Measurements from ENCODE around the gene C11orf98.
"Not testable (repeated sequence)": the region's sequence is repeated elsewhere in the genome, so short reads cannot be mapped to it uniquely, and the experiment has no call there.

C11orf98 gene

GRCh38 chr11:62706850-62707247, 41.8 kb upstream of the C11orf98 start:
- Histone ChIP-seq H3K9me3 (ENCODE audit: control insufficient read depth, insufficient read depth, low read length) (no peaks in the 10 kb centered on the region), H3K27ac (ENCODE audit: low read length) (no peak overlapping the region), H3K4me1 (ENCODE audit: control insufficient read depth, insufficient read depth, low read length) (no peaks in the 10 kb centered on the region; the same call in 1 of the 2 replicates), H3K36me3 (ENCODE audit: control insufficient read depth, insufficient read depth, low read length) (no peaks in the 10 kb centered on the region), H3K4me3 (ENCODE audit: low read length) (peak overlapping the region; percentile 70; the same call in 1 of the 2 replicates), H3K27me3 (ENCODE audit: control insufficient read depth, insufficient read depth, low read length) (no peaks in the 10 kb centered on the region)
- WGBS (ENCODE audit: insufficient coverage, insufficient read length): no CpG with 5 or more reads among the region's 8 CpGs
- DNase-seq (ENCODE audit: low read depth, low spot score): no peak

GRCh38 chr11:62705880-62706849, 41.2 kb upstream of the C11orf98 start:
- Histone ChIP-seq H3K27ac (ENCODE audit: low read length) (no peak overlapping the region), H3K9me3 (ENCODE audit: control insufficient read depth, insufficient read depth, low read length) (no peaks in the 10 kb centered on the region), H3K4me1 (ENCODE audit: control insufficient read depth, insufficient read depth, low read length) (no peaks in the 10 kb centered on the region; the same call in 1 of the 2 replicates), H3K4me3 (ENCODE audit: low read length) (peak overlapping the region; percentile 70; the same call in 1 of the 2 replicates), H3K36me3 (ENCODE audit: control insufficient read depth, insufficient read depth, low read length) (no peaks in the 10 kb centered on the region), H3K27me3 (ENCODE audit: control insufficient read depth, insufficient read depth, low read length) (no peaks in the 10 kb centered on the region)
- no CpG with 5 or more reads among the region's 73 CpGs for WGBS (ENCODE audit: insufficient coverage, insufficient read length)
- no peak for DNase-seq (ENCODE audit: low read depth, low spot score)

- DNase-seq (ENCODE audit: low read depth, low spot score): no peak
- Histone ChIP-seq H3K36me3 (ENCODE audit: control insufficient read depth, insufficient read depth, low read length) (no peaks in the 10 kb centered on the region), H3K27ac (ENCODE audit: low read length) (no peak overlapping the region), H3K4me3 (ENCODE audit: low read length) (peak overlapping the region; percentile 57; the same call in 1 of the 2 replicates), H3K27me3 (ENCODE audit: control insufficient read depth, insufficient read depth, low read length) (no peaks in the 10 kb centered on the region), H3K4me1 (ENCODE audit: control insufficient read depth, insufficient read depth, low read length) (no peaks in the 10 kb centered on the region; the same call in 1 of the 2 replicates), H3K9me3 (ENCODE audit: control insufficient read depth, insufficient read depth, low read length) (no peaks in the 10 kb centered on the region)
- WGBS (ENCODE audit: insufficient coverage, insufficient read length): no CpG with 5 or more reads among the region's 7 CpGs
Measured at GRCh38 chr11:62705413-62705812, 40.4 kb upstream of the C11orf98 start.

- H3K27ac ChIP-seq (ENCODE audit: low read length); H3K4me1 ChIP-seq (ENCODE audit: control insufficient read depth, insufficient read depth, low read length); H3K36me3 ChIP-seq (ENCODE audit: control insufficient read depth, insufficient read depth, low read length); H3K27me3 ChIP-seq (ENCODE audit: control insufficient read depth, insufficient read depth, low read length); H3K9me3 ChIP-seq (ENCODE audit: control insufficient read depth, insufficient read depth, low read length); H3K4me3 ChIP-seq (ENCODE audit: low read length); DNase-seq (ENCODE audit: low read depth, low spot score): not testable (repeated sequence)
- no CpG with 5 or more reads among the region's 4 CpGs for WGBS (ENCODE audit: insufficient coverage, insufficient read length)
Measured at GRCh38 chr11:62703921-62704320, 38.9 kb upstream of the C11orf98 start.

- Histone ChIP-seq H3K4me3 (ENCODE audit: low read length) (no peak overlapping the region), H3K27me3 (ENCODE audit: control insufficient read depth, insufficient read depth, low read length) (no peaks in the 10 kb centered on the region), H3K9me3 (ENCODE audit: control insufficient read depth, insufficient read depth, low read length) (no peaks in the 10 kb centered on the region), H3K36me3 (ENCODE audit: control insufficient read depth, insufficient read depth, low read length) (peaks cover 3% of the 10 kb centered on the region; the same call in 1 of the 2 replicates), H3K4me1 (ENCODE audit: control insufficient read depth, insufficient read depth, low read length) (no peaks in the 10 kb centered on the region), H3K27ac (ENCODE audit: low read length) (no peak overlapping the region)
- WGBS (ENCODE audit: insufficient coverage, insufficient read length): no CpG with 5 or more reads among the region's 11 CpGs
- no peak for DNase-seq (ENCODE audit: low read depth, low spot score)
Measured at GRCh38 chr11:62702246-62702645, 37.2 kb upstream of the C11orf98 start.

GRCh38 chr11:62694455-62695167, 29.6 kb upstream of the C11orf98 start:
- no peak for DNase-seq (ENCODE audit: low read depth, low spot score)
- H3K4me1 ChIP-seq (ENCODE audit: control insufficient read depth, insufficient read depth, low read length): no peaks in the 10 kb centered on the region
- no CpG with 5 or more reads among the region's 14 CpGs for WGBS (ENCODE audit: insufficient coverage, insufficient read length)
- H3K36me3 ChIP-seq (ENCODE audit: control insufficient read depth, insufficient read depth, low read length): peaks cover 17% of the 10 kb centered on the region; the same call in 1 of the 2 replicates
- no peaks in the 10 kb centered on the region for H3K27me3 ChIP-seq (ENCODE audit: control insufficient read depth, insufficient read depth, low read length)
- no peak overlapping the region for H3K4me3 ChIP-seq (ENCODE audit: low read length)
- no peaks in the 10 kb centered on the region for H3K9me3 ChIP-seq (ENCODE audit: control insufficient read depth, insufficient read depth, low read length)
- H3K27ac ChIP-seq (ENCODE audit: low read length): no peak overlapping the region

- DNase-seq (ENCODE audit: low read depth, low spot score); H3K4me3 ChIP-seq (ENCODE audit: low read length); H3K27me3 ChIP-seq (ENCODE audit: control insufficient read depth, insufficient read depth, low read length); H3K27ac ChIP-seq (ENCODE audit: low read length); H3K4me1 ChIP-seq (ENCODE audit: control insufficient read depth, insufficient read depth, low read length); H3K9me3 ChIP-seq (ENCODE audit: control insufficient read depth, insufficient read depth, low read length): not testable (repeated sequence)
- H3K36me3 ChIP-seq (ENCODE audit: control insufficient read depth, insufficient read depth, low read length): peaks cover 16% of the 10 kb centered on the region; the same call in 1 of the 2 replicates
- WGBS (ENCODE audit: insufficient coverage, insufficient read length): no CpG with 5 or more reads among the region's 4 CpGs
Measured at GRCh38 chr11:62693624-62694023, 28.6 kb upstream of the C11orf98 start.

GRCh38 chr11:62689421-62690183, 24.6 kb upstream of the C11orf98 start, which contains the start of gene LRRN4CL:
Gene LRRN4CL (minus strand): TSS chr11:62689530. CDS start chr11:62688508, 1,022 bp downstream.
- Histone ChIP-seq H3K27ac (ENCODE audit: low read length) (no peak within 1 kb of the TSS), H3K36me3 (ENCODE audit: control insufficient read depth, insufficient read depth, low read length) (peaks cover 16% of the 10 kb centered on the region), H3K9me3 (ENCODE audit: control insufficient read depth, insufficient read depth, low read length) (no peaks in the 10 kb centered on the region), H3K4me1 (ENCODE audit: control insufficient read depth, insufficient read depth, low read length) (no peaks in the 10 kb centered on the region), H3K27me3 (ENCODE audit: control insufficient read depth, insufficient read depth, low read length) (no peaks in the 10 kb centered on the region), H3K4me3 (ENCODE audit: low read length) (no peak within 1 kb of the TSS)
- no peak for DNase-seq (ENCODE audit: low read depth, low spot score)
- no CpG with 5 or more reads among the region's 11 CpGs for WGBS (ENCODE audit: insufficient coverage, insufficient read length)

GRCh38 chr11:62688491-62688890, 23.5 kb upstream of the C11orf98 start:
- H3K27me3 ChIP-seq (ENCODE audit: control insufficient read depth, insufficient read depth, low read length): no peaks in the 10 kb centered on the region
- no peak for DNase-seq (ENCODE audit: low read depth, low spot score)
- no peak overlapping the region for H3K27ac ChIP-seq (ENCODE audit: low read length)
- H3K4me1 ChIP-seq (ENCODE audit: control insufficient read depth, insufficient read depth, low read length): no peaks in the 10 kb centered on the region
- no peaks in the 10 kb centered on the region for H3K9me3 ChIP-seq (ENCODE audit: control insufficient read depth, insufficient read depth, low read length)
- peaks cover 16% of the 10 kb centered on the region for H3K36me3 ChIP-seq (ENCODE audit: control insufficient read depth, insufficient read depth, low read length)
- no CpG with 5 or more reads among the region's 1 CpG for WGBS (ENCODE audit: insufficient coverage, insufficient read length)
- no peak overlapping the region for H3K4me3 ChIP-seq (ENCODE audit: low read length)

All from iPS DF 6.9 (cell line).